Endothelial cell of umbilical vein (primary cell): ENCODE results near the gene NKD2. TPM values are rescaled to one million over a fixed set of nuclear protein-coding genes. Genes with fewer than 3 reads are reported as not detected.

ENCODE experiments used
- BruUV-seq: library from RNA; stranded (reverse); fragments of 400-500 nt; replicated peaks from 2 replicates; lab custom pipeline; 2021; lab: Mats Ljungman, UMichigan
- CTCF ChIA-PET: fragments of 300-600, 350-600 bp; sonication (Branson Sonifier 250); formaldehyde crosslinking; loops from one replicate; lab custom pipeline; 2021; ENCODE audit warnings: antibody characterized with exemption, inconsistent platforms; lab: Charles Lee
- POLR2A ChIA-PET: fragments of 300-600, 350-600 bp; sonication (Branson Sonifier 250); formaldehyde crosslinking; loops from one replicate; lab custom pipeline; 2021; ENCODE audit warnings: antibody characterized with exemption, inconsistent platforms; lab: Charles Lee
- DNase-seq: peaks from one replicate; pipeline ENCODE4 v3.0.0-alpha.2; 2011; ENCODE audit warnings: low read depth, low spot score
- FAIRE-seq: peaks from 2 replicates; lab custom pipeline; 2011; peaks lifted over from hg19 to GRCh38; lab: Jason Lieb, UNC
- H2AFZ ChIP-seq: 2 replicates; pipeline ENCODE4 v1.6.0; 2012; ENCODE audit warnings: low read depth, low read length, control low read depth, inconsistent platforms
- H3K27ac ChIP-seq: 2 replicates; pipeline ENCODE4 v1.5.1; 2011; ENCODE audit warnings: low read depth, mild to moderate bottlenecking, control low read depth, low read length, moderate library complexity; ENCODE audit not compliant: insufficient read depth
- H3K27me3 ChIP-seq, 2 experiments: 2 replicates each; pipeline versions ENCODE4 v1.6.0 to v1.6.1; 2011; ENCODE audit warnings: low read length in 2 of 2, mixed read lengths in 1 of 2; ENCODE audit not compliant: control insufficient read depth in 2 of 2, insufficient read depth in 2 of 2
- H3K36me3 ChIP-seq, 2 experiments: 2 replicates in 1 of 2; 3 replicates in 1 of 2; pipeline ENCODE4 v1.5.1; 2011; ENCODE audit warnings: low read length in 2 of 2, mild to moderate bottlenecking in 1 of 2, moderate library complexity in 1 of 2; ENCODE audit not compliant: control insufficient read depth in 2 of 2, insufficient read depth in 2 of 2; ENCODE audit errors: extremely low read depth in 1 of 2
- H3K4me1 ChIP-seq: 3 replicates; pipeline ENCODE4 v1.5.1; 2011; ENCODE audit warnings: mild to moderate bottlenecking, low read length; ENCODE audit not compliant: control insufficient read depth, insufficient read depth; ENCODE audit errors: extremely low read depth
- H3K4me2 ChIP-seq: 2 replicates; pipeline ENCODE4 v1.6.1; 2011; ENCODE audit warnings: low read length, control low read depth, mixed read lengths; ENCODE audit not compliant: insufficient read depth
- H3K4me3 ChIP-seq, 3 experiments: fragments of 200-600 bp in 1 of 3; sonication (generic), shearing (Covaris generic) in 1 of 3; replicated peaks in 1 of 3; 2 replicates each; pipeline ENCODE4 v1.5.1; 2011 to 2016; ENCODE audit warnings: control low read depth in 3 of 3, low read length in 3 of 3, mild to moderate bottlenecking in 2 of 3, inconsistent platforms in 1 of 3, low read depth in 1 of 3, moderate library complexity in 1 of 3; ENCODE audit not compliant: insufficient read depth in 1 of 3
- H3K79me2 ChIP-seq: 2 replicates; pipeline ENCODE4 v1.6.0; 2012; ENCODE audit warnings: low read length, inconsistent platforms; ENCODE audit not compliant: control insufficient read depth, insufficient read depth
- H3K9ac ChIP-seq: replicated peaks from 2 replicates; pipeline ENCODE3; 2011; ENCODE audit warnings: low read length, control low read depth; ENCODE audit not compliant: insufficient read depth; ENCODE audit errors: extremely low read depth
- H3K9me1 ChIP-seq: replicated peaks from 3 replicates; pipeline ENCODE4 v1.6.0; 2011; ENCODE audit warnings: mild to moderate bottlenecking, low read length; ENCODE audit not compliant: control insufficient read depth, insufficient read depth; ENCODE audit errors: extremely low read depth
- H3K9me3 ChIP-seq: replicated peaks from 2 replicates; pipeline ENCODE4 v1.5.1; 2012; ENCODE audit warnings: low read length, inconsistent platforms; ENCODE audit not compliant: control insufficient read depth, insufficient read depth
- H4K20me1 ChIP-seq: replicated peaks from 2 replicates; pipeline ENCODE3; 2011; ENCODE audit warnings: mild to moderate bottlenecking, low read length; ENCODE audit not compliant: control insufficient read depth, insufficient read depth; ENCODE audit errors: extremely low read depth
- GATA2 ChIP-seq: IDR thresholded peaks from 2 replicates; pipeline ENCODE4 v1.7.0; 2011; ENCODE audit warnings: low read depth, mild to moderate bottlenecking, moderate library complexity, mixed read lengths, low read length; ENCODE audit not compliant: insufficient read length, insufficient read depth
- JUN ChIP-seq: IDR thresholded peaks from 2 replicates; pipeline ENCODE4 v1.6.1; 2011; ENCODE audit warnings: borderline replicate concordance, low read depth; ENCODE audit not compliant: insufficient read length, insufficient read depth
- POLR2A ChIP-seq: IDR thresholded peaks from 2 replicates; pipeline ENCODE4 v1.6.1; 2012; ENCODE audit warnings: low read depth, mild to moderate bottlenecking, control low read depth, low read length
- POLR2AphosphoS5 ChIP-seq: IDR thresholded peaks from 2 replicates; pipeline ENCODE4 v1.6.1; 2012; ENCODE audit warnings: low read depth, mild to moderate bottlenecking, control low read depth, low read length, moderate library complexity; ENCODE audit not compliant: insufficient read depth
- dilution Hi-C: fragments of 300-500 bp; cut with MboI; formaldehyde crosslinking; loops from one replicate; pipeline ENCODE4 v1.15.0; 2019; ENCODE audit warnings: low sequenced_read_pairs; ENCODE audit not compliant: extremely low pct_ligation_motif_present
- intact Hi-C: fragments of 100-400 bp; cut with micrococcal nuclease; formaldehyde crosslinking; loops from one replicate; pipeline ENCODE4 v1.10.0; 2022
- polyA plus RNA-seq, 4 experiments: library from polyadenylated mRNA; depleted of rRNA in 3 of 4; stranded (reverse) in 3 of 4; unstranded in 1 of 4; fragments of >200 nt; gene quantifications; 2 replicates each; pipeline versions ENCODE4 v1.2.1 to v1.2.3, GENCODE V29; 2011 to 2012; ENCODE audit warnings: missing spikeins in 1 of 4
- total RNA-seq: library from RNA; stranded (reverse); gene quantifications from 2 replicates; pipeline ENCODE4 v1.2.3, GENCODE V29; 2021
- TF ChIP-seq, protein P1 (sequence below), 2 donors: IDR thresholded peaks; 1 replicate in 1 of 2; 2 replicates in 1 of 2; pipeline ENCODE4 v1.5.1; 2011; ENCODE audit warnings: low read length in 2 of 2, mild to moderate bottlenecking in 2 of 2, moderate library complexity in 2 of 2, control low read depth in 1 of 2, inconsistent platforms in 1 of 2, low read depth in 1 of 2; ENCODE audit not compliant: insufficient read depth in 1 of 2; ENCODE audit errors: extremely low read depth in 1 of 2

Gene NKD2
- total and polyA plus RNA-seq, 2 donors (not counting 3 experiments of a cell fraction or from before 2014, with no cell fraction given), result 0.08 TPM; not detected in 1

DNA sequence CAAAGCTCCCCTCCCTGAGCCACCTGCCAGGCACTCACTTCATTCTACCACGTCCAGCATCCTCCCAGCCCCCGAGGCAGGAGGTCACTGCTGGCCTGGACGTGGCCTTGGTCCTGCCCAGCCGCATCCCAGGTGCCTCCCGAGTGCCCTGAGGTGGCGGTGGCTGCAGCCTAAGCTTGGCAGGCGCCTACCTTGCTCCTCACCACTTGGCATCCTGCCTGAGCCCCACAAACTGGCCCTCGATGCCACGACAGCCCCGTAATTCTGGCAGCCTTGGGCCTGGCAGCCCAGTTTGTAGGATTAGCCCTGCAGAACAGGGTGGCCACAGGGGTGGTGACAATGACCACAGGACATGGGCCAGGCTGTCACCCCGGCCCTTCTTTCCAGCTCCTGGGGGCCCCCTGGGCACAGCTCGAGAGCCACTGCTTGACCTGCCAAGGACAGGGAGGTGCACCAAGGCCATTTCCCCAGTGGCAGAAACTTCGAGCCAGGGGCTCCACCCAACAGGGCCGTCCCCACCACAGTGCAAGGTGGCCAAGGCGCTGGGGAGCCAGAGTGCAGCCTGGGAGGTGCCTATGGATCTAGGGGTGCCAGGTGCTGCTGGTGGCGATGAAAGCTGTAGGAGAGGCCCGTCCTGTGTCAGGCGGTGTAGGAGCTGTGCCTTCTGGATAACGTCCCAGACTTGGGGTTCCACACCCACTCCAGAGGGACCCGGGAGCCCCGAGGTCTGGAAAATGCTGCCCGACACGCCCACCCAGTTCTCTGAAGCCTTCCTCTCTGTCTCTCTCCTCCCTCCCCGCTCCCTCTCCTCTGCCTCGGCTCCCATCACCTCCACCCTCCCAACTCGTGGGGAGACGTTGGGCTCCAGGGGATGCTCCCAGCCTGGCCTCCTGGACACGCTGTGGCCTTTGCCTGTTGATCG is 18.4 kb downstream of the NKD2 start:
- H3K27ac ChIP-seq, result no peak overlapping the region
- no peaks in the 10 kb centered on the region for H3K79me2 ChIP-seq
- TF ChIP-seq JUN, result no peak
- TF ChIP-seq POLR2AphosphoS5, result no peak
- TF ChIP-seq, protein P1, sequence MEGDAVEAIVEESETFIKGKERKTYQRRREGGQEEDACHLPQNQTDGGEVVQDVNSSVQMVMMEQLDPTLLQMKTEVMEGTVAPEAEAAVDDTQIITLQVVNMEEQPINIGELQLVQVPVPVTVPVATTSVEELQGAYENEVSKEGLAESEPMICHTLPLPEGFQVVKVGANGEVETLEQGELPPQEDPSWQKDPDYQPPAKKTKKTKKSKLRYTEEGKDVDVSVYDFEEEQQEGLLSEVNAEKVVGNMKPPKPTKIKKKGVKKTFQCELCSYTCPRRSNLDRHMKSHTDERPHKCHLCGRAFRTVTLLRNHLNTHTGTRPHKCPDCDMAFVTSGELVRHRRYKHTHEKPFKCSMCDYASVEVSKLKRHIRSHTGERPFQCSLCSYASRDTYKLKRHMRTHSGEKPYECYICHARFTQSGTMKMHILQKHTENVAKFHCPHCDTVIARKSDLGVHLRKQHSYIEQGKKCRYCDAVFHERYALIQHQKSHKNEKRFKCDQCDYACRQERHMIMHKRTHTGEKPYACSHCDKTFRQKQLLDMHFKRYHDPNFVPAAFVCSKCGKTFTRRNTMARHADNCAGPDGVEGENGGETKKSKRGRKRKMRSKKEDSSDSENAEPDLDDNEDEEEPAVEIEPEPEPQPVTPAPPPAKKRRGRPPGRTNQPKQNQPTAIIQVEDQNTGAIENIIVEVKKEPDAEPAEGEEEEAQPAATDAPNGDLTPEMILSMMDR (IDR thresholded peaks at IDR 0.05; ENCODE audit: extremely low read depth in 1 of 2, insufficient read depth in 1 of 2, low read depth in 1 of 2, low read length in 2 of 2), result no peak
- no peak for TF ChIP-seq GATA2
- TF ChIP-seq POLR2A, result no peak
- CTCF ChIA-PET, result no interaction called here
- intact Hi-C loops (no loop called here), dilution Hi-C loops (no loop called here)
- POLR2A ChIA-PET, result no interaction called here
- H3K4me1 ChIP-seq, result no peaks in the 10 kb centered on the region
- FAIRE-seq (no peak), DNase-seq (no peak)
- no peak overlapping the region for H3K4me3 ChIP-seq
- no peak overlapping the region for H3K9ac ChIP-seq
- no peak overlapping the region for H2AFZ ChIP-seq
- H3K36me3 ChIP-seq, result no peaks in the 10 kb centered on the region
- H4K20me1 ChIP-seq, result no peaks in the 10 kb centered on the region
- H3K4me2 ChIP-seq, result no peak overlapping the region
- no peaks in the 10 kb centered on the region for H3K27me3 ChIP-seq
- H3K9me3 ChIP-seq, result no peaks in the 10 kb centered on the region
- H3K9me1 ChIP-seq, result no peaks in the 10 kb centered on the region
- no TSS peak for BruUV-seq
